Esophagus muscularis mucosa (tissue), 3 donors: Measurements from ENCODE around the gene CFL1.

Experiments
- POLR2A ChIP-seq: fragments of 450-650 bp; IDR thresholded peaks from one replicate; pipeline ENCODE4 v1.6.1; 2017; ENCODE audit warnings: antibody characterized with exemption, moderate library complexity, mild to moderate bottlenecking, low read depth
- TF ChIP-seq, protein P1 (sequence below), 3 experiments: fragments of 200-600 bp in 2 of 3; fragments of 450-650 bp in 1 of 3; sonication (generic) in 2 of 3; IDR thresholded peaks; one replicate each; pipeline ENCODE4 v1.5.1; 2017 to 2019; ENCODE audit warnings: antibody characterized with exemption in 3 of 3, mild to moderate bottlenecking in 2 of 3, moderate library complexity in 1 of 3

DNA sequence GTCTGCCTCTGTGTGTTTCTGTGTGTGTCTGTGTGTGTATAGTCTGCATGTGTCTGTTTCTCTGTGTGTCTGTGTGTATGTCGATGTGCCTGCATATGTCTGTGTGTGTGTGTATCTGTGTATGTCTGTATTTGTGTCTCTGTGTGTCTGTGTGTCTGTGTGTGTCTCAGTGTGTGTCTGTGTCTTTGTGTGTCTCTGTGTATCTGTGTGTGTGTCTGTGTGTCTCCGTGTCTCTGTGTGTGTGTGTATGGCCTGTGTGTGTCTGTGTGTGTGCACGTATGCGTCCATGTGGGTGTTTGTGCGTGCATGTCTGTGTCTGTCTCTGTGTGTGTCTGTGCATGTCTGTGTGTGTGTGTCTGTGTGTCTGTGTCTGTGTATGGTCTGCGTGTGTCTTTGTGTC, 23.8 kb downstream of the CFL1 start:
- TF ChIP-seq, protein P1, sequence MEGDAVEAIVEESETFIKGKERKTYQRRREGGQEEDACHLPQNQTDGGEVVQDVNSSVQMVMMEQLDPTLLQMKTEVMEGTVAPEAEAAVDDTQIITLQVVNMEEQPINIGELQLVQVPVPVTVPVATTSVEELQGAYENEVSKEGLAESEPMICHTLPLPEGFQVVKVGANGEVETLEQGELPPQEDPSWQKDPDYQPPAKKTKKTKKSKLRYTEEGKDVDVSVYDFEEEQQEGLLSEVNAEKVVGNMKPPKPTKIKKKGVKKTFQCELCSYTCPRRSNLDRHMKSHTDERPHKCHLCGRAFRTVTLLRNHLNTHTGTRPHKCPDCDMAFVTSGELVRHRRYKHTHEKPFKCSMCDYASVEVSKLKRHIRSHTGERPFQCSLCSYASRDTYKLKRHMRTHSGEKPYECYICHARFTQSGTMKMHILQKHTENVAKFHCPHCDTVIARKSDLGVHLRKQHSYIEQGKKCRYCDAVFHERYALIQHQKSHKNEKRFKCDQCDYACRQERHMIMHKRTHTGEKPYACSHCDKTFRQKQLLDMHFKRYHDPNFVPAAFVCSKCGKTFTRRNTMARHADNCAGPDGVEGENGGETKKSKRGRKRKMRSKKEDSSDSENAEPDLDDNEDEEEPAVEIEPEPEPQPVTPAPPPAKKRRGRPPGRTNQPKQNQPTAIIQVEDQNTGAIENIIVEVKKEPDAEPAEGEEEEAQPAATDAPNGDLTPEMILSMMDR (IDR thresholded peaks at IDR 0.05): no peak
- no peak for TF ChIP-seq POLR2A
